Measurements from ENCODE around the gene PGPEP1.

DNA sequence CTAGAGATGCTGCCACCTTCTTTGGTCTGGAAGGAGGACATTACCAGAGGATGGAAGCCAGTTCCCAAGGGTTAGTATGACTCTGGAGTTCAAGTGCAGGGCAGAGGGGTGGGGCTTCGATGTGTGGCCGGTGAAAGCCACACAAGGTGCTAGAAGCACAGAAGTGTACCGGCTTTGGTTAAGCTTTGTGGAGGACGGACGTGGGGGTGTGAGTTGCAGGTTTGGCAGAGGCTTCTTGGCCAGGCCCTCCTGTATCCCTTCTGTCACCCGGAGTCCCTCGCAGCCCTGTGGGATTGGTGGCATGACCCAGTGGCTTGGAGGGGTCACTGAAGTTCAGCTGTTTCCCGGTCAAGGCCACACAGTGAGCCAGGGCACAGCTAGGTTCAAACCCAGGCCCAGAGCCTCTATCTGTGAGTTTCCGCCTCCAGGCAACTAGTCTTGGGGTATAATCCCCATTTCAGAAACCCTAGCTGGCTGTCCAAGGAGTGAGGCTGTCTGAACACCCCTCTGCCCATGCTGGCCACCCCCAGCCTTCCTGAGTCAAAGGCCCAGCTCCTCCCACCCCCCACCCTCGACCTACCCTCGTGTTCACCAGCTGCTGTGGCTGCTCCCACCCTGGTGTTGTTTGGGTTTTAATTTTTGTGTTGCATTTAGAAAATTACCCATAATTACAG, 74.2 kb downstream of the PGPEP1 start:
- TF ChIP-seq, protein P1, sequence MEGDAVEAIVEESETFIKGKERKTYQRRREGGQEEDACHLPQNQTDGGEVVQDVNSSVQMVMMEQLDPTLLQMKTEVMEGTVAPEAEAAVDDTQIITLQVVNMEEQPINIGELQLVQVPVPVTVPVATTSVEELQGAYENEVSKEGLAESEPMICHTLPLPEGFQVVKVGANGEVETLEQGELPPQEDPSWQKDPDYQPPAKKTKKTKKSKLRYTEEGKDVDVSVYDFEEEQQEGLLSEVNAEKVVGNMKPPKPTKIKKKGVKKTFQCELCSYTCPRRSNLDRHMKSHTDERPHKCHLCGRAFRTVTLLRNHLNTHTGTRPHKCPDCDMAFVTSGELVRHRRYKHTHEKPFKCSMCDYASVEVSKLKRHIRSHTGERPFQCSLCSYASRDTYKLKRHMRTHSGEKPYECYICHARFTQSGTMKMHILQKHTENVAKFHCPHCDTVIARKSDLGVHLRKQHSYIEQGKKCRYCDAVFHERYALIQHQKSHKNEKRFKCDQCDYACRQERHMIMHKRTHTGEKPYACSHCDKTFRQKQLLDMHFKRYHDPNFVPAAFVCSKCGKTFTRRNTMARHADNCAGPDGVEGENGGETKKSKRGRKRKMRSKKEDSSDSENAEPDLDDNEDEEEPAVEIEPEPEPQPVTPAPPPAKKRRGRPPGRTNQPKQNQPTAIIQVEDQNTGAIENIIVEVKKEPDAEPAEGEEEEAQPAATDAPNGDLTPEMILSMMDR (IDR thresholded peaks at IDR 0.05; ENCODE audit: low read depth, low read length), result no peak
- no peak for TF ChIP-seq EZH2phosphoT487 (IDR thresholded peaks at IDR 0.05; ENCODE audit: low read depth)
